Mesothelial cell of epicardium (in vitro differentiated cells): ENCODE data around the gene MVK. TPM values are rescaled to one million over a fixed set of nuclear protein-coding genes. Genes with fewer than 3 reads are reported as not detected.

Source experiments
- DNase-seq, 2 experiments: peaks; one replicate each; pipeline ENCODE4 v3.0.0; 2021; ENCODE audit warnings: low spot score in 2 of 2; ENCODE audit not compliant: unreplicated experiment in 2 of 2
- H3K27ac Mint-ChIP-seq: 2 replicates; pipeline ENCODE4 v1.8.0; 2021; ENCODE audit warnings: mixed read lengths
- H3K27me3 Mint-ChIP-seq: 2 replicates; pipeline ENCODE4 v1.8.0; 2021; ENCODE audit warnings: low read depth, mixed read lengths
- H3K36me3 Mint-ChIP-seq: 2 replicates; pipeline ENCODE4 v1.8.0; 2021; ENCODE audit warnings: mixed read lengths
- H3K4me1 Mint-ChIP-seq: 2 replicates; pipeline ENCODE4 v1.8.0; 2021; ENCODE audit warnings: mixed read lengths
- H3K4me3 Mint-ChIP-seq: 2 replicates; pipeline ENCODE4 v1.8.0; 2021; ENCODE audit warnings: mild to moderate bottlenecking, moderate library complexity, mixed read lengths
- H3K9me3 Mint-ChIP-seq: 2 replicates; pipeline ENCODE4 v1.8.0; 2021; ENCODE audit warnings: mixed read lengths
- CTCF ChIP-seq: fragments of 200-600 bp; sonication (generic); IDR thresholded peaks from one replicate; pipeline ENCODE4 v1.5.0; 2021; ENCODE audit warnings: antibody characterized with exemption; ENCODE audit not compliant: unreplicated experiment
- total RNA-seq: library from RNA; stranded (reverse); gene quantifications from 3 replicates; pipeline ENCODE4 v1.2.1, GENCODE V29; 2021

Gene MVK
- total RNA-seq, 1 donor from 2014 or later, result 18.0 TPM

GRCh38 chr12:109608793-109609192 is 35.2 kb downstream of the MVK start:
- H3K4me1 Mint-ChIP-seq, result peaks cover 5% of the 10 kb centered on the region
- peaks cover 34% of the 10 kb centered on the region for H3K27me3 Mint-ChIP-seq
- H3K27ac Mint-ChIP-seq, result no peak overlapping the region
- no peaks in the 10 kb centered on the region for H3K36me3 Mint-ChIP-seq
- H3K4me3 Mint-ChIP-seq, result no peak overlapping the region
- no peak for TF ChIP-seq CTCF
- no peaks in the 10 kb centered on the region for H3K9me3 Mint-ChIP-seq
- DNase-seq, result no peak

GRCh38 chr12:109609342-109609741 is 35.7 kb downstream of the MVK start:
- no peaks in the 10 kb centered on the region for H3K9me3 Mint-ChIP-seq
- H3K36me3 Mint-ChIP-seq, result no peaks in the 10 kb centered on the region
- H3K27ac Mint-ChIP-seq, result no peak overlapping the region
- peaks cover 6% of the 10 kb centered on the region for H3K4me1 Mint-ChIP-seq
- peaks cover 36% of the 10 kb centered on the region for H3K27me3 Mint-ChIP-seq
- no peak for DNase-seq
- H3K4me3 Mint-ChIP-seq, result no peak overlapping the region
- no peak for TF ChIP-seq CTCF

GRCh38 chr12:109610523-109610922 is 36.9 kb downstream of the MVK start:
- no peak for DNase-seq
- no peak for TF ChIP-seq CTCF
- Mint-ChIP-seq H3K36me3 (no peaks in the 10 kb centered on the region), H3K4me1 (peaks cover 6% of the 10 kb centered on the region), H3K4me3 (no peak overlapping the region), H3K9me3 (no peaks in the 10 kb centered on the region), H3K27ac (no peak overlapping the region), H3K27me3 (peaks cover 45% of the 10 kb centered on the region)

GRCh38 chr12:109611223-109611622 is 37.6 kb downstream of the MVK start:
- Mint-ChIP-seq H3K27ac (no peak overlapping the region), H3K4me3 (no peak overlapping the region), H3K27me3 (peaks cover 52% of the 10 kb centered on the region), H3K36me3 (no peaks in the 10 kb centered on the region), H3K9me3 (no peaks in the 10 kb centered on the region), H3K4me1 (peaks cover 6% of the 10 kb centered on the region)
- no peak for TF ChIP-seq CTCF
- DNase-seq, result no peak

GRCh38 chr12:109612003-109612402 is 38.4 kb downstream of the MVK start:
- Mint-ChIP-seq H3K27me3 (peaks cover 60% of the 10 kb centered on the region), H3K36me3 (no peaks in the 10 kb centered on the region), H3K4me1 (peaks cover 5% of the 10 kb centered on the region), H3K4me3 (no peak overlapping the region), H3K27ac (no peak overlapping the region), H3K9me3 (no peaks in the 10 kb centered on the region)
- no peak for DNase-seq
- no peak for TF ChIP-seq CTCF

GRCh38 chr12:109612975-109613502 is 39.4 kb downstream of the MVK start:
- Mint-ChIP-seq H3K27ac (no peak overlapping the region), H3K4me3 (no peak overlapping the region), H3K27me3 (peaks cover 64% of the 10 kb centered on the region), H3K36me3 (no peaks in the 10 kb centered on the region), H3K9me3 (no peaks in the 10 kb centered on the region), H3K4me1 (peaks cover 5% of the 10 kb centered on the region)
- no peak for TF ChIP-seq CTCF
- DNase-seq, result no peak
